Liver (tissue), 9 donors: ENCODE measurements around the gene PGC. TPM values are rescaled to one million over a fixed set of nuclear protein-coding genes. Genes with fewer than 3 reads are reported as not detected.

Source experiments
- DNase-seq: peaks from one replicate; pipeline ENCODE4 v3.0.0-alpha.2; 2017; ENCODE audit warnings: low spot score
- H3K27ac ChIP-seq, 2 donors: one replicate each; pipeline ENCODE4 v1.7.0; 2013; ENCODE audit warnings: inconsistent platforms in 2 of 2, low read length in 2 of 2, control low read depth in 1 of 2, low read depth in 1 of 2, mild to moderate bottlenecking in 1 of 2
- H3K27me3 ChIP-seq, 4 donors: one replicate each; pipeline versions ENCODE4 v1.6.1 to v1.7.0; 2013; ENCODE audit warnings: low read length in 3 of 4, inconsistent platforms in 1 of 4, mild to moderate bottlenecking in 1 of 4, moderate library complexity in 1 of 4; ENCODE audit not compliant: control insufficient read depth in 4 of 4, insufficient read depth in 4 of 4
- H3K36me3 ChIP-seq, 4 donors: one replicate each; pipeline versions ENCODE4 v1.6.1 to v1.7.0; 2013; ENCODE audit warnings: low read length in 3 of 4, mild to moderate bottlenecking in 3 of 4, low read depth in 1 of 4, moderate library complexity in 1 of 4; ENCODE audit not compliant: control insufficient read depth in 4 of 4, insufficient read depth in 3 of 4
- H3K4me1 ChIP-seq, 4 donors: one replicate each; pipeline versions ENCODE4 v1.6.1 to v1.7.0; 2013; ENCODE audit warnings: low read length in 3 of 4, mild to moderate bottlenecking in 3 of 4, moderate library complexity in 1 of 4; ENCODE audit not compliant: control insufficient read depth in 4 of 4, insufficient read depth in 4 of 4
- H3K4me3 ChIP-seq, 3 donors: one replicate each; pipeline versions ENCODE4 v1.6.1 to v1.7.0; 2013; ENCODE audit warnings: low read length in 3 of 3, control low read depth in 1 of 3, low read depth in 1 of 3, mild to moderate bottlenecking in 1 of 3
- H3K9ac ChIP-seq, 2 donors: one replicate each; pipeline ENCODE4 v1.7.0; 2013; ENCODE audit warnings: low read length in 2 of 2, mild to moderate bottlenecking in 2 of 2, moderate library complexity in 2 of 2, control low read depth in 1 of 2, low read depth in 1 of 2
- H3K9me3 ChIP-seq, 4 donors: one replicate each; pipeline versions ENCODE4 v1.6.1 to v1.7.0; 2013; ENCODE audit warnings: low read length in 3 of 4; ENCODE audit not compliant: control insufficient read depth in 4 of 4
- EGR1 ChIP-seq, 2 donors: IDR thresholded peaks; 2 replicates each; pipeline ENCODE4 v1.6.1; 2016 to 2018; ENCODE audit warnings: antibody characterized with exemption in 2 of 2, low read depth in 2 of 2
- FOXA1 ChIP-seq: IDR thresholded peaks from 2 replicates; pipeline ENCODE4 v1.6.1; 2016; ENCODE audit warnings: antibody characterized with exemption
- GABPA ChIP-seq, 2 donors: IDR thresholded peaks in 1 of 2; conservative IDR thresholded peaks in 1 of 2; 2 replicates each; pipeline ENCODE4 v1.6.1; 2016; ENCODE audit warnings: antibody characterized with exemption in 2 of 2, mild to moderate bottlenecking in 1 of 2, moderate library complexity in 1 of 2
- HNF4A ChIP-seq, 2 donors: conservative IDR thresholded peaks; 2 replicates each; pipeline ENCODE4 v1.6.1; 2016; ENCODE audit warnings: antibody characterized with exemption in 2 of 2, mild to moderate bottlenecking in 2 of 2
- JUND ChIP-seq, 2 donors: IDR thresholded peaks; 2 replicates each; pipeline ENCODE4 v1.6.1; 2016; ENCODE audit warnings: antibody characterized with exemption in 2 of 2
- NR2F2 ChIP-seq: IDR thresholded peaks from 2 replicates; pipeline ENCODE4 v1.6.1; 2016; ENCODE audit warnings: antibody characterized with exemption
- RAD21 ChIP-seq, 2 donors: IDR thresholded peaks; 2 replicates each; pipeline ENCODE4 v1.6.1; 2016; ENCODE audit warnings: antibody characterized with exemption in 2 of 2, mild to moderate bottlenecking in 2 of 2
- RXRA ChIP-seq, 2 donors: IDR thresholded peaks; 2 replicates each; pipeline ENCODE4 v1.6.1; 2017 to 2018; ENCODE audit warnings: antibody characterized with exemption in 2 of 2, mild to moderate bottlenecking in 1 of 2
- SP1 ChIP-seq: IDR thresholded peaks from 2 replicates; pipeline ENCODE4 v1.6.1; 2018; ENCODE audit warnings: antibody characterized with exemption, mild to moderate bottlenecking
- TAF1 ChIP-seq: conservative IDR thresholded peaks from 2 replicates; pipeline ENCODE4 v1.6.1; 2016; ENCODE audit warnings: antibody characterized with exemption, mild to moderate bottlenecking
- YY1 ChIP-seq: IDR thresholded peaks from 2 replicates; pipeline ENCODE4 v1.6.1; 2016; ENCODE audit warnings: antibody characterized with exemption, mild to moderate bottlenecking
- WGBS: extraction: QIAGEN DNeasy Blood & Tissue Kit; methylation state at CpG from one replicate; pipeline ENCODE4 v1.1.7; 2013; 5-methylcytosine and 5-hydroxymethylcytosine counted together
- polyA plus RNA-seq, 2 donors: library from polyadenylated mRNA; stranded (reverse) in 1 of 2; unstranded in 1 of 2; fragments of 200-250 nt in 1 of 2; fragments of >200 nt in 1 of 2; fragmentation: Nextera tagmentation in 1 of 2; extraction: Ambion mirVana in 1 of 2; gene quantifications; one replicate each; pipeline versions ENCODE4 v1.2.1 to v1.2.3, GENCODE V29; 2013 to 2015
- total RNA-seq, 2 donors: library from RNA; depleted of rRNA; stranded (reverse); fragments of >200 nt; gene quantifications; one replicate each; pipeline ENCODE4 v1.2.3, GENCODE V29; 2014
- TF ChIP-seq, protein P1 (sequence below): fragments of 150-350 bp; IDR thresholded peaks from 2 replicates; pipeline ENCODE4 v1.5.1; 2017; ENCODE audit warnings: improper control_type of control experiment, low read depth, low read length; ENCODE audit not compliant: missing input control
- TF ChIP-seq, protein P2 (sequence below): IDR thresholded peaks from 2 replicates; pipeline ENCODE4 v1.6.1; 2016; ENCODE audit warnings: antibody characterized with exemption
- TF ChIP-seq, protein P3 (sequence below): IDR thresholded peaks from 2 replicates; pipeline ENCODE4 v1.6.1; 2016; ENCODE audit warnings: antibody characterized with exemption, mild to moderate bottlenecking
- TF ChIP-seq, protein P4 (sequence below): IDR thresholded peaks from 2 replicates; pipeline ENCODE4 v1.6.1; 2016; ENCODE audit warnings: antibody characterized with exemption
- donor health status: healthy.
- donor health status: healthy.
- donor health status: healthy.
- donor health status: healthy.
- donor health status: healthy.

Gene PGC
- total and polyA plus RNA-seq, 4 donors: 0.05 to 0.18 TPM; not detected in 2

DNA sequence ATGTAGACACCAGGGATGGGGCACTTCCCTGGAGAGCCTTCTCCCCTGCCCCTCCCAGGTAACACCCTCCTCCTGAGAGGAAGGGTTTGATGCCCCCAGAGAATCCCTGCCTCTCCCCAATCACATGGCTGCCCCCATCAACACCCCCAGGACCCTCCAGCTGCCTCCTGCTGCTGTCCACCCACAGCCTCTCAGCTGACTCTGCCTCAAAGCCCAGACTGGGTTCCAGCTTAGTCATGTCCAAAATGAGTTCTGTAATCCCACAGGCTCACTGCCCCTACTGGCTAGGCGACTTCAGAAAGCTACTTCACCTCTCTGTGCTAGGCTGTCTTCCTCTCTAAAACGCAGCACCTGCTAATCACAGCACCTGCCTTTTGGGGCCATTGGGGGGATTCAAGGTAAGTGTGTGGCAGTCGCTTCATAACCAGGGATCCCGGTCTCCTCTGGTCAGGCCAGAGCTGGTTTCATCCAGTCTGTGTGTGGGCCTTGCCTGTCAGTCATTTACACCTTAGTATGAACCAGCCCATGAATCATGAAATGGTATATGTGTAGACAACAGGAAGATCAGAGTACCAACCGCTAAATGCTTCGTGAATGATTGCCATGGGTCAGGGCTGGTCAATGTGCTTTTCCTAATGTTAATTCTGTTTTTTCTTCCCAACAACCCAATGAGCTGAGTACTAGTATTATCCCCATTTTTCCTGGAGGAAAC lies 52.2 kb downstream of the PGC start:
- H3K36me3 ChIP-seq: peaks cover 0 to 8% (median under 1%) of the 10 kb centered on the region in 4 donors

DNA sequence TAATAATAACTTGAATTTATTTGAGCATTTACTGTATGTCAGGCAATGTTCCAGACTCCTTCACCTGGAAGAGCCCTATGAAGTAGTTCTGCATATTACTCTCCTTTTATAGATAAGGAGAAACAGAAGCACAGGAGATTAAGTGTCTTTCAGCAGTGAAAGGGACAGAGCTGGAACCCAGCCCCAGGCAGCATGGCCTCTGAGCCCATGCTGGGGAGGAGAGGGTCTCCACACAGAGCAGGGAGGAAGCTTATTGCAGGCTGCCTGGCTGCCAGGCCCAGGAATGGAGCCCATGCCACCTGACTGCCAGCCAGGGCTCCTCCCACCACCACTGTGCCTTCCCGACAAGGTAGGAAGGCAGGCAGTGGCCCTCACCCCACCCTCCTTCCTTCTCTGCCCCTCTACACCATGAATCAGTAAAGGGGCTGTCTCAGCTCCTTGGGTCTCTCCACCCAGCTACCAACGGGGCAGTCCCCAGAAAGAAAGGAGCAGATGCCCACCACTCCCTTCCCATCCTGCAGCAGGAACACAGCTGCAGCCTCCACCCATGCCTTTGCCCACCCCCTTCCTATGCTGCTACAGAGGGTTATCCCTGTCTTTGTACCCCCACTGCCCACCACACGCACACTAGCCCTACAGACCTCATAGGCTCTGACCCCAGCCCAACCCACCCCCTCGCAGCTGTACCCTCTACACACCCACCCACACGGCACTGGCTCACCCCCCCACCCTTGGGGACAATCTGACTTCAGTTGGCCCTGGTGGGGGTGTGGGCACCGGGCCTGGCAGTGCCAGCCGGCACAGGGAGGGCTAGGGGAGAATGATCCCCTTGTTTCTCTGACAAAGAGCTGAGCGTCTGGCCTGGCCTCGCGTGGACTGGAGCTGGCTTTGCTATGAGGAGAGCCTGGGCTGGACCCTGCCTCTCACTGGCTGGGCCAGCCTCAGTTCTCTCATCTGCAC lies 53.6 kb downstream of the PGC start:
- 88% methylated on average over 10 of the region's 10 CpGs for WGBS
- peaks cover 0 to 9% (median under 1%) of the 10 kb centered on the region in 4 donors for H3K36me3 ChIP-seq
- TF ChIP-seq RXRA (IDR thresholded peaks at IDR 0.05) (no peak), SP1 (no peak), EGR1 (IDR thresholded peaks at IDR 0.05; ENCODE audit: low read depth in 2 of 2) (no peak), NR2F2 (no peak), GABPA (IDR thresholded peaks at IDR 0.05 in 1 of 2, conservative IDR thresholded peaks at IDR 0.05 in 1 of 2) (no peak), TAF1 (no peak), JUND (IDR thresholded peaks at IDR 0.05) (no peak), YY1 (no peak), HNF4A (conservative IDR thresholded peaks at IDR 0.05) (no peak), RAD21 (IDR thresholded peaks at IDR 0.05) (no peak), FOXA1 (no peak)
- TF ChIP-seq, protein P1, sequence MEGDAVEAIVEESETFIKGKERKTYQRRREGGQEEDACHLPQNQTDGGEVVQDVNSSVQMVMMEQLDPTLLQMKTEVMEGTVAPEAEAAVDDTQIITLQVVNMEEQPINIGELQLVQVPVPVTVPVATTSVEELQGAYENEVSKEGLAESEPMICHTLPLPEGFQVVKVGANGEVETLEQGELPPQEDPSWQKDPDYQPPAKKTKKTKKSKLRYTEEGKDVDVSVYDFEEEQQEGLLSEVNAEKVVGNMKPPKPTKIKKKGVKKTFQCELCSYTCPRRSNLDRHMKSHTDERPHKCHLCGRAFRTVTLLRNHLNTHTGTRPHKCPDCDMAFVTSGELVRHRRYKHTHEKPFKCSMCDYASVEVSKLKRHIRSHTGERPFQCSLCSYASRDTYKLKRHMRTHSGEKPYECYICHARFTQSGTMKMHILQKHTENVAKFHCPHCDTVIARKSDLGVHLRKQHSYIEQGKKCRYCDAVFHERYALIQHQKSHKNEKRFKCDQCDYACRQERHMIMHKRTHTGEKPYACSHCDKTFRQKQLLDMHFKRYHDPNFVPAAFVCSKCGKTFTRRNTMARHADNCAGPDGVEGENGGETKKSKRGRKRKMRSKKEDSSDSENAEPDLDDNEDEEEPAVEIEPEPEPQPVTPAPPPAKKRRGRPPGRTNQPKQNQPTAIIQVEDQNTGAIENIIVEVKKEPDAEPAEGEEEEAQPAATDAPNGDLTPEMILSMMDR: no peak
- TF ChIP-seq, protein P2, sequence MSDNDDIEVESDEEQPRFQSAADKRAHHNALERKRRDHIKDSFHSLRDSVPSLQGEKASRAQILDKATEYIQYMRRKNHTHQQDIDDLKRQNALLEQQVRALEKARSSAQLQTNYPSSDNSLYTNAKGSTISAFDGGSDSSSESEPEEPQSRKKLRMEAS: no peak
- TF ChIP-seq, protein P3, sequence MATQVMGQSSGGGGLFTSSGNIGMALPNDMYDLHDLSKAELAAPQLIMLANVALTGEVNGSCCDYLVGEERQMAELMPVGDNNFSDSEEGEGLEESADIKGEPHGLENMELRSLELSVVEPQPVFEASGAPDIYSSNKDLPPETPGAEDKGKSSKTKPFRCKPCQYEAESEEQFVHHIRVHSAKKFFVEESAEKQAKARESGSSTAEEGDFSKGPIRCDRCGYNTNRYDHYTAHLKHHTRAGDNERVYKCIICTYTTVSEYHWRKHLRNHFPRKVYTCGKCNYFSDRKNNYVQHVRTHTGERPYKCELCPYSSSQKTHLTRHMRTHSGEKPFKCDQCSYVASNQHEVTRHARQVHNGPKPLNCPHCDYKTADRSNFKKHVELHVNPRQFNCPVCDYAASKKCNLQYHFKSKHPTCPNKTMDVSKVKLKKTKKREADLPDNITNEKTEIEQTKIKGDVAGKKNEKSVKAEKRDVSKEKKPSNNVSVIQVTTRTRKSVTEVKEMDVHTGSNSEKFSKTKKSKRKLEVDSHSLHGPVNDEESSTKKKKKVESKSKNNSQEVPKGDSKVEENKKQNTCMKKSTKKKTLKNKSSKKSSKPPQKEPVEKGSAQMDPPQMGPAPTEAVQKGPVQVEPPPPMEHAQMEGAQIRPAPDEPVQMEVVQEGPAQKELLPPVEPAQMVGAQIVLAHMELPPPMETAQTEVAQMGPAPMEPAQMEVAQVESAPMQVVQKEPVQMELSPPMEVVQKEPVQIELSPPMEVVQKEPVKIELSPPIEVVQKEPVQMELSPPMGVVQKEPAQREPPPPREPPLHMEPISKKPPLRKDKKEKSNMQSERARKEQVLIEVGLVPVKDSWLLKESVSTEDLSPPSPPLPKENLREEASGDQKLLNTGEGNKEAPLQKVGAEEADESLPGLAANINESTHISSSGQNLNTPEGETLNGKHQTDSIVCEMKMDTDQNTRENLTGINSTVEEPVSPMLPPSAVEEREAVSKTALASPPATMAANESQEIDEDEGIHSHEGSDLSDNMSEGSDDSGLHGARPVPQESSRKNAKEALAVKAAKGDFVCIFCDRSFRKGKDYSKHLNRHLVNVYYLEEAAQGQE: no peak
- H3K9me3 ChIP-seq: no peaks in the 10 kb centered on the region
- no peak overlapping the region for H3K9ac ChIP-seq
- H3K4me1 ChIP-seq: no peaks in the 10 kb centered on the region
- no peak overlapping the region for H3K4me3 ChIP-seq
- H3K27ac ChIP-seq: no peak overlapping the region
- no peak for DNase-seq
- H3K27me3 ChIP-seq: no peaks in the 10 kb centered on the region

More for the DNA sequence above, 52.2 kb downstream of the PGC start:
- Histone ChIP-seq H3K4me1 (no peaks in the 10 kb centered on the region), H3K4me3 (no peak overlapping the region), H3K27ac (no peak overlapping the region), H3K9ac (no peak overlapping the region), H3K27me3 (no peaks in the 10 kb centered on the region), H3K9me3 (no peaks in the 10 kb centered on the region)
- TF ChIP-seq JUND (IDR thresholded peaks at IDR 0.05): no peak
- TF ChIP-seq, protein P4, sequence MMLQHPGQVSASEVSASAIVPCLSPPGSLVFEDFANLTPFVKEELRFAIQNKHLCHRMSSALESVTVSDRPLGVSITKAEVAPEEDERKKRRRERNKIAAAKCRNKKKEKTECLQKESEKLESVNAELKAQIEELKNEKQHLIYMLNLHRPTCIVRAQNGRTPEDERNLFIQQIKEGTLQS: no peak
- 89% methylated on average over 6 of the region's 6 CpGs for WGBS
- DNase-seq: no peak
